CD4-positive, alpha-beta T cell (primary cell): ENCODE measurements around the gene DSTN. TPM values are rescaled to one million over a fixed set of nuclear protein-coding genes. Genes with fewer than 3 reads are reported as not detected.

ENCODE experiments used
- ATAC-seq: fragments of 200-7000 bp; cut with Tn5 transposase; one replicate; pipeline ENCODE4 v1.10.0; 2022; ENCODE audit warnings: mild to moderate bottlenecking; ENCODE audit not compliant: poor library complexity
- CTCF ChIA-PET: fragments of 350-600 bp; sonication (Branson Sonifier 250); formaldehyde crosslinking; loops from one replicate; lab custom pipeline; 2021; ENCODE audit warnings: antibody characterized with exemption, inconsistent platforms; lab: Charles Lee
- POLR2A ChIA-PET: fragments of 350-600 bp; sonication (Branson Sonifier 250); formaldehyde crosslinking; loops from one replicate; lab custom pipeline; 2021; ENCODE audit warnings: antibody characterized with exemption, inconsistent platforms; lab: Charles Lee
- DNase-seq, 14 experiments: peaks; one replicate each; pipeline ENCODE4 v3.0.0-alpha.2; 2013 to 2020; ENCODE audit warnings: mixed read lengths in 2 of 14
- H3K27ac ChIP-seq, 2 donors: one replicate each; pipeline versions ENCODE4 v1.5.1 to v1.7.0; 2013; ENCODE audit warnings: low read length in 2 of 2, low read depth in 1 of 2, mild to moderate bottlenecking in 1 of 2
- H3K27me3 ChIP-seq, 2 experiments: 1 replicate in 1 of 2; 2 replicates in 1 of 2; pipeline versions ENCODE4 v1.6.1 to v1.7.0; 2013; ENCODE audit warnings: low read length in 2 of 2, control low read depth in 1 of 2, mild to moderate bottlenecking in 1 of 2, moderate library complexity in 1 of 2; ENCODE audit not compliant: insufficient read depth in 2 of 2, control insufficient read depth in 1 of 2
- H3K36me3 ChIP-seq: one replicate; pipeline ENCODE4 v1.6.1; 2013; ENCODE audit warnings: low read length, control low read depth; ENCODE audit not compliant: insufficient read depth
- H3K4me1 ChIP-seq: one replicate; pipeline ENCODE4 v1.6.1; 2013; ENCODE audit warnings: low read length, control low read depth; ENCODE audit not compliant: insufficient read depth
- H3K4me3 ChIP-seq: one replicate; pipeline ENCODE4 v1.5.1; 2013; ENCODE audit warnings: mild to moderate bottlenecking, low read length, moderate library complexity
- H3K9me3 ChIP-seq, 2 experiments: 1 replicate in 1 of 2; 2 replicates in 1 of 2; pipeline versions ENCODE4 v1.6.1 to v1.7.0; 2013; ENCODE audit warnings: low read length in 2 of 2, mild to moderate bottlenecking in 2 of 2, control low read depth in 1 of 2, moderate library complexity in 1 of 2; ENCODE audit not compliant: control insufficient read depth in 1 of 2, insufficient read depth in 1 of 2
- H3K27ac Mint-ChIP-seq: one replicate; pipeline ENCODE4 v1.8.0; 2020; ENCODE audit warnings: mixed read lengths
- H3K27me3 Mint-ChIP-seq: one replicate; pipeline ENCODE4 v1.8.0; 2021; ENCODE audit warnings: mixed read lengths
- H3K36me3 Mint-ChIP-seq: one replicate; pipeline ENCODE4 v1.8.0; 2021; ENCODE audit warnings: low read depth, mixed read lengths
- H3K4me1 Mint-ChIP-seq: one replicate; pipeline ENCODE4 v1.8.0; 2021; ENCODE audit warnings: low read depth, mixed read lengths
- H3K4me3 Mint-ChIP-seq: one replicate; pipeline ENCODE4 v1.8.0; 2020; ENCODE audit warnings: mild to moderate bottlenecking, mixed read lengths
- H3K9me3 Mint-ChIP-seq: one replicate; pipeline ENCODE4 v1.8.0; 2020; ENCODE audit warnings: mixed read lengths
- intact Hi-C, 2 experiments: fragments of 100-400 bp; cut with DNase I in 1 of 2; cut with micrococcal nuclease in 1 of 2; formaldehyde crosslinking; loops; one replicate each; pipeline versions ENCODE4 v1.15.1 to v1.9.0; 2023 to 2025; cut with DNase I, micrococcal nuclease
- total RNA-seq, 174 experiments: library from RNA in 2 of 174; stranded (reverse) in 2 of 174; gene quantifications; one replicate each; pipeline ENCODE4 v1.2.3 and lab custom pipeline; 2021 to 2026
- TF ChIP-seq, protein P1 (sequence below): fragments of 200-600 bp; IDR thresholded peaks from one replicate; pipeline ENCODE4 v1.8.0; 2022; ENCODE audit warnings: antibody characterized with exemption, mild to moderate bottlenecking

DSTN gene
- total RNA-seq, 2 experiments from 2014 or later, result 36.0 to 38.9 TPM

DNA sequence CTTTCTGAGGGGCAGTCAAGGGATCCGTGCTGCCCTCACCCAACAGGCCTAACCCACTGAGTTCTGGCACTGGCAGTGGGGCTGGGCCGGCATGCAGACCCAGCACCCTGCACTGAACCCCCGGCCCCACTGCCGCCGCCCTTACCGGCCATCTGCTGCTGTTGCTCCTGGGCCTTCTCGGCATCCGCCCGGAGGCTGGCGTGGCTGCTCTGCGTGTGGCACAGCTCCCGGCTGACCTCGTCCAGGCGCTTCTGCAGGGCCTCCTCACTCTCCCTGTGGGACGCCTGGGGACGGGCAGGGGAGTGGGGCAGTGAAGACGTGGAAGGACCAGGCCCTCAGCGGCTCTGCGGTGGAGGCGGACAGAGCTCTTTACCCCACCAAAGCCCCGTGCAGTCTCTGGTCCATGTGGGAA, 59.8 kb downstream of the DSTN start:
- Mint-ChIP-seq H3K4me1 (no peaks in the 10 kb centered on the region), H3K9me3 (no peaks in the 10 kb centered on the region), H3K27ac (no peak overlapping the region), H3K27me3 (no peaks in the 10 kb centered on the region), H3K4me3 (no peak overlapping the region), H3K36me3 (peaks cover 49% of the 10 kb centered on the region)
- no peaks in the 10 kb centered on the region for H3K27me3 ChIP-seq
- H3K4me3 ChIP-seq, result no peak overlapping the region
- no peaks in the 10 kb centered on the region for H3K9me3 ChIP-seq
- H3K27ac ChIP-seq, result no peak overlapping the region
- ChIA-PET CTCF (no interaction called here), POLR2A (no interaction called here)
- DNase-seq, result no peak
- intact Hi-C loops, result no loop called here
- ATAC-seq, result no peak
- H3K4me1 ChIP-seq, result no peaks in the 10 kb centered on the region
- peaks cover 57% of the 10 kb centered on the region for H3K36me3 ChIP-seq
- TF ChIP-seq, protein P1, sequence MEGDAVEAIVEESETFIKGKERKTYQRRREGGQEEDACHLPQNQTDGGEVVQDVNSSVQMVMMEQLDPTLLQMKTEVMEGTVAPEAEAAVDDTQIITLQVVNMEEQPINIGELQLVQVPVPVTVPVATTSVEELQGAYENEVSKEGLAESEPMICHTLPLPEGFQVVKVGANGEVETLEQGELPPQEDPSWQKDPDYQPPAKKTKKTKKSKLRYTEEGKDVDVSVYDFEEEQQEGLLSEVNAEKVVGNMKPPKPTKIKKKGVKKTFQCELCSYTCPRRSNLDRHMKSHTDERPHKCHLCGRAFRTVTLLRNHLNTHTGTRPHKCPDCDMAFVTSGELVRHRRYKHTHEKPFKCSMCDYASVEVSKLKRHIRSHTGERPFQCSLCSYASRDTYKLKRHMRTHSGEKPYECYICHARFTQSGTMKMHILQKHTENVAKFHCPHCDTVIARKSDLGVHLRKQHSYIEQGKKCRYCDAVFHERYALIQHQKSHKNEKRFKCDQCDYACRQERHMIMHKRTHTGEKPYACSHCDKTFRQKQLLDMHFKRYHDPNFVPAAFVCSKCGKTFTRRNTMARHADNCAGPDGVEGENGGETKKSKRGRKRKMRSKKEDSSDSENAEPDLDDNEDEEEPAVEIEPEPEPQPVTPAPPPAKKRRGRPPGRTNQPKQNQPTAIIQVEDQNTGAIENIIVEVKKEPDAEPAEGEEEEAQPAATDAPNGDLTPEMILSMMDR, result no peak

DNA sequence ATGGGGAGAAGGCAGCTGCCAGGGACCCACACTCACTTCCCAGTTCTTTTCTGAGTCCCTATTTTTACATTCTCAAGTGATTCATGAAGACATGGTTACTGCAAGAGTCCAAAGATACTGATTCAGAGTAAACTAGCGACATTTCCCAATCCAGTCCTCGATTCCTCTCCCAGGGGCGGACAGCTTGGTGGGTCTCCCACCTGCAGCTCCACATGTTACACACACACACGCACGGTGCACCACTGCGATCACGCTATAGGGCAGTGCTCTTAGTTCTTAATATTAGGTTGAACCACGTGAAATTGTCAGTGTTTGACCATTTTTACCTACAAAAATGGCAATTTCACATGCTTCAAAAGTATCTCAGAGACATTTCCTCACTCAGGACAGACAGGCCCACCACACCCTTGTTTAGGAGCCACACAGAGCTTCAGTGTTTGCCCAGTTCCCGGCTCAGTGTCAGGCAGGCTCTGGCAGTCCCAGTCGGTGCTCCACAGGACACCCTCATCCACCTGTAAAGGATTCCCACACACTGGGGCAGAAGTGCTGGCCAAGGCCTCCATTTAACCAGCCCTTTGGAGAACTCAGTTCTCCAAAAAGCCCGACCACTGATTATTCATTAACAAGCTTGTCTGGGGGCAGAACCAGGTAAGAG, 60.4 kb downstream of the DSTN start:
- ATAC-seq (no peak), DNase-seq (no peak)
- no peak overlapping the region for H3K4me3 ChIP-seq
- H3K27me3 Mint-ChIP-seq, result no peaks in the 10 kb centered on the region
- peaks cover 60% of the 10 kb centered on the region for H3K36me3 ChIP-seq
- TF ChIP-seq, protein P1, result no peak
- H3K9me3 ChIP-seq, result no peaks in the 10 kb centered on the region
- H3K4me3 Mint-ChIP-seq, result no peak overlapping the region
- intact Hi-C loops, result no loop called here
- ChIA-PET POLR2A (no interaction called here), CTCF (no interaction called here)
- H3K9me3 Mint-ChIP-seq, result no peaks in the 10 kb centered on the region
- H3K27ac ChIP-seq, result no peak overlapping the region
- no peak overlapping the region for H3K27ac Mint-ChIP-seq
- no peaks in the 10 kb centered on the region for H3K4me1 Mint-ChIP-seq
- H3K27me3 ChIP-seq, result no peaks in the 10 kb centered on the region
- H3K36me3 Mint-ChIP-seq, result peaks cover 50% of the 10 kb centered on the region
- H3K4me1 ChIP-seq, result no peaks in the 10 kb centered on the region

DNA sequence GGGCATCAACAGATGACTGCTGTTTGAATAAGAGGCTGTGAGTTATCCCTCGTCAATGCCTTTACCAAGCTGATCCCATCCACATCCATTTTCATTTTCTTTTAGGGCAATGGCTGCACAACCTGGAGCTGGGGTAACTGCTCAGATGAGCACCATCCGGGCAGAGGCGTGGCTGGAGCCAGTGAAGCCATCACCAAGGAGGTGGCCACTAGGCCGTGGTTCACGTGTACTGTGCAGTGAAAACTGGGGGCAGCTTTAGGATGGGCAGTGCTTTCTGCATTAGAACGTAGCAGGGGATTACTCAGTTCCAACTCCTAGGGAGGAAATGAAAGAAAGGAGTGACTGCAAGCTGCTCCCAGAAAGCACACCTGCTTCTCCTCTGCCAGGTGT, 60.9 kb downstream of the DSTN start:
- no peak overlapping the region for H3K4me3 Mint-ChIP-seq
- no peak for DNase-seq
- TF ChIP-seq, protein P1, result no peak
- no peaks in the 10 kb centered on the region for H3K27me3 ChIP-seq
- H3K36me3 ChIP-seq, result peaks cover 63% of the 10 kb centered on the region
- H3K27ac ChIP-seq, result no peak overlapping the region
- H3K27ac Mint-ChIP-seq, result no peak overlapping the region
- no peaks in the 10 kb centered on the region for H3K4me1 Mint-ChIP-seq
- ATAC-seq, result no peak
- H3K27me3 Mint-ChIP-seq, result no peaks in the 10 kb centered on the region
- H3K9me3 ChIP-seq, result no peaks in the 10 kb centered on the region
- intact Hi-C loops, result no loop called here
- ChIA-PET CTCF (no interaction called here), POLR2A (no interaction called here)
- H3K9me3 Mint-ChIP-seq, result no peaks in the 10 kb centered on the region
- no peak overlapping the region for H3K4me3 ChIP-seq
- H3K36me3 Mint-ChIP-seq, result peaks cover 54% of the 10 kb centered on the region
- H3K4me1 ChIP-seq, result no peaks in the 10 kb centered on the region
